GM12892 (cell line): ENCODE data around the gene ZNF331.

ENCODE experiments used
- POLR2A ChIP-seq: IDR thresholded peaks from 2 replicates; pipeline ENCODE4 v1.6.1; 2011; ENCODE audit warnings: low read depth, low read length, control low read depth
- POLR2AphosphoS5 ChIP-seq: IDR thresholded peaks from 2 replicates; pipeline ENCODE4 v1.6.1; 2011; ENCODE audit warnings: low read depth, low read length, control low read depth

- TF ChIP-seq POLR2A (no peak), POLR2AphosphoS5 (no peak)
These were observed 6.5 kb upstream of the ZNF331 start for GRCh38 chr19:53531457-53531856.
